Measurements from ENCODE around the gene NOS1. TPM values are rescaled to one million over a fixed set of nuclear protein-coding genes. Genes with fewer than 3 reads are reported as not detected.

NOS1 gene
- polyA plus RNA-seq, 4 donors: 0.14 to 1.1 (median 0.69) TPM

DNA sequence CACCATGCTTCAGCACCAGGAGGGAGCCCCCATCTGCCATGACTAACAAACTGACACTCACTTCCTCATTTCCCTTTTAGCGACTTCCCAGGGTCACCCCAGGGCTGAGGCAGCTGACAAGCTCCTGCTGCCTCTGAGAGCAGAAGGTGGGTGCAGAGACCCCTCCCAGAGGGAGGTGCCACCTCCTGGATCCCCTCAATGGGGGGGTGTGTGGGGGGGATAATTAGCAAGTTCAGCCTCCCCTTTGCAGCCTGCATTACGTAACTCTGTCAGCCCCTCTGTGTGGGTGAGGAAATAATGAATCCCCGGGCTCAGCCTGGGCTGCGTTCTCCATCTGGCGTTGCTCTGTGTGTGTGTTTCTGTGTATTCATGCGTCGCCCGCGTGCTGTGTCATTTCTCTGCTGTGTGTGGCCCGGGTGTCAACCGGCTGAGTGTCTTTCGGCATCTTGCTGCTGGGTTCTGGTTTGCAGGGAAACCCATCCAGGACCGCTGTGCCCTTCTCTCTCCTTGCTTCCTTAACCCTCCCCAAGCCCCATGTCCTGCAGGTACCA is 28.0 kb downstream of the NOS1 start:
- DNase-seq (ENCODE audit: low read depth in 4 of 4, low spot score in 3 of 4): no peak

DNA sequence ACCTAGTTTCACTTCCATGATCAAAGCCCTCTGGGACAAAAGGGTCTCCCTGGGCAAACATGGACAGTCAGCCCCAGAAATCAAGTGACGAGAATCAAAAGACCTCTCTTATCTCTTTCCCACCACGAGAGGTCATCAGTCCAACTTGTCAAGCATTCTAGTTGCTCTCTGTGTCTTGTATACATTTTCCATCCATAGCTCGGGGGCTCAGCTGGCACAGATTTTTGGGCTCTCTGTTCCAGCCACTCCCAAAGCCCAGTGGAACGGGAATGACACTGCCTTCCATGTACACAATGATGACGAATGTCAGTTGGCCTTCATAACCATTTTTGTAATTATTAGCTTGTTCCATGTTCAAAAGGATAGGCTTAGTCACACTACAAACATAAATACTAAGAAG is 29.7 kb downstream of the NOS1 start:
- DNase-seq (ENCODE audit: low read depth in 4 of 4, low spot score in 3 of 4): no peak

- no peak for DNase-seq (ENCODE audit: low read depth in 4 of 4, low spot score in 3 of 4)
Measured at GRCh38 chr12:117330441-117331113, 30.8 kb downstream of the NOS1 start.

DNA sequence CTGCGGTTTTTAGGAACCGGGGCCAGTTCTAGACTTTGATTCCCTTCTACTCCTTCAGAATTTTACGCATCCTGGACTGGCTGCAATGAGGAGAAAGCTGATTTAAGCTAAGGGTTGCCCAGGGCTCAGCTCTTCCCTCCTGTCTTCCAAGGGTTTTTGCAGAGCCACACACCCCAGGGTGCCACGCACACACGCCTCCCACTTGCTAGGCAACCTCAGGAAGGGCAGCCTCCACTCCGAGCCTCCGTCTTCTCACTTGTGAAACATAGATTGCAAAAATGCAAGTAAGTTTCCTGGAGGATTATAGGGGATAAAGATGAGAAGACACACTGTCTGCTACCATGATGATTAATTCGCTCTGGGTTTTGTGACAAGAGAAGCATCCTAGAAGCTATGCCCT is 31.7 kb downstream of the NOS1 start:
- DNase-seq (ENCODE audit: low read depth in 4 of 4, low spot score in 3 of 4): no peak

DNA sequence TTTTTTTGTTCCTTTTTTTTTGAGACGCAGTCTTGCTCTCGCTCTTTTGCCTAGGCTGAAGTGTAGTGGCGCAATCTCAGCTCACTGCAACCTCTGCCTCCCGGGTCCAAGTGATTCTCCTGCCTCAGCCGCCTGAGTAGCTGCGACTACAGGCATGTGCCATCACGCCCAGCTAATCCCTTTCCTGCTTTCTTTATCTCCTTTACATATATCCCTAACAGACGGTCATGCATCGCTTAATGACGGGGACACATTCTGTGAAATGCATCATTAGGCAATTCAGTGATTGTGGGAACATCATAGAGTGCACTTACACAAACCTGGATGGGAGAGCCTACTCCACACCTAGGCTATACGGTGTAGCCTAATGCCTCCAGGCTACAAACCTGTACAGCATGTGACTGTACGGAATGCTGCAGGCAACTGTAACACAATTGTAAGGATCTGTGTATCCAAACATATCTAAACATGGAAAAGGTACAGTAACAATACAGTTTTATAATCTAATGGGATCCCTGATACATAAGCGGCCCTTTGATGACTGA is 32.8 kb downstream of the NOS1 start:
- DNase-seq (ENCODE audit: low read depth in 4 of 4, low spot score in 3 of 4): no peak

- no peak for DNase-seq (ENCODE audit: low read depth in 4 of 4, low spot score in 3 of 4)
Measured at GRCh38 chr12:117322428-117322827, 39.0 kb downstream of the NOS1 start.

DNA sequence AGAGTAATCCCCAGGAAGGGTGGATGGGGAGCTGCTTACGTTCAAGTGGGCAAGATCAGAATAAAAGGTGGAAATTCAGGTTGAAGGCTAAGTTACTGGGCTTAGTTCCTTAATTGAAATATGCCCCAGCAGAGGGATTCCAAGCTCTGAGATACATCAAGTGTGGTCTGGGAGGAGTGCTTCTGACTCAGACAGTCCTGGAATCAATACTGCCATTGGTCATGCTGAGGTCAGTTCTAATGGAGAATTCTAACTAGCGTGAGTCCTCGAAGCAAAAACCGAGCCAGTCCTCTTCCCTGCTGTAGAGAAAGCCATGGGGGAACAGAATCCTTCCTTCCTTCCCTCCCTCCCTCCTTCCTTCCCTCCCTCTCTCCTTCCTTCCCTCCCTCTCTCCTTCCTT is 39.9 kb downstream of the NOS1 start:
- DNase-seq (ENCODE audit: low read depth in 4 of 4, low spot score in 3 of 4): no peak

GRCh38 chr12:117318591-117318990 is 42.8 kb downstream of the NOS1 start:
- no peak for DNase-seq (ENCODE audit: low read depth in 4 of 4, low spot score in 3 of 4)

DNA sequence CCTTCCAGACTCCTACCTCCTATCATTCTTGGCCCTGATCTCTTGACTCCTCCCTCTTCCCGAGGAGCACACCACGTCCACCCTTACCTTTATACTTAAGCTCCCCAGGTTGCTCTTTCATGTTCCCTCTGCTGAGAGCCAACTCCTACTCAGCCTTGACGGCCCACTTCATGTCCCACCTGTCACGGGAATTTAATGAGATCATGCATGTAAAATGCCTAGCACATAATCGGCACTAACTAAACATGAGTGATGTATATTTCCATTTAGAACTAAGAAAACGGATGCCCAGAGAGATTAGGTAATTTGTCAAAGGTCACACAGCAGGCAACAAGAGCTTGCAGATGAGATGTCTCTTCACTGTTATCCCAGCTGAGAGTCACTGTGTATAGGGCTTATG is 45.1 kb downstream of the NOS1 start:
- DNase-seq (ENCODE audit: low read depth in 4 of 4, low spot score in 3 of 4): no peak

DNA sequence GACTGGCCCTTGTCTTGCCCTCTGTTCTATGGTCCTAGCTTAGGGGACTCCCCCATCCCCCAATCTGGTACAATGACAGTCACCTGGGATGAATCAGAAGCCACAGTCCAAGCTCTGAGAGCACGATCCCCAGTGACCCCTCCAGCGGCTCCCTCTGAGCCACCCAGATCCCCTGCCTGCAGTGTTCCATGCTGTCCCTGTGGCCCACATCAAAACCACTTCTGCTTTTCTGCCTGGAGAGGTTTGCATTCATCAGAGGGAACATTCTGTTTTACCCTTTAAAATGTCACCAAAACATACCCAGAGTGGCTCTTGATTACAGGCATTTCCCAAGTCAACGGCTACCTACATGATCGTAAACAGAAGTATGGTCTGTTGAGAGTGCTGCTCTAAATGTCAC is 47.5 kb downstream of the NOS1 start:
- DNase-seq (ENCODE audit: low read depth in 4 of 4, low spot score in 3 of 4): no peak

DNA sequence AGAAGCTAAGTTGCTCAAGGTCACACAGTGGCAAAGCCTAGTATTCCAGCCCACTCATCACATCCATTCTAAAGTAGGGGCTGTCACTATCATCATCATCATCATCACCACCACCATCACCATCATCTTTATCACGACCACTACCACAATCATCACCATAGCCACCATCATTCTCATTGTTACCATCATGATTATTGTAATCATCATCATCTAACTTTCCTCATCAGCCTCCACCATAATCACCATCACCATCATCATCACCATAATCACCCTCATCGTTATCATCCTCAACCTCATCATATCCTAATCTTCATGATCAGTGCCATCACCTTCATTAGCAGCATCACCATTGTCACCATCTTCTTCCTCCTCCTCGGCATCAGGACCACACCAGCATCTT is 48.7 kb downstream of the NOS1 start:
- DNase-seq (ENCODE audit: low read depth in 4 of 4, low spot score in 3 of 4): no peak

DNA sequence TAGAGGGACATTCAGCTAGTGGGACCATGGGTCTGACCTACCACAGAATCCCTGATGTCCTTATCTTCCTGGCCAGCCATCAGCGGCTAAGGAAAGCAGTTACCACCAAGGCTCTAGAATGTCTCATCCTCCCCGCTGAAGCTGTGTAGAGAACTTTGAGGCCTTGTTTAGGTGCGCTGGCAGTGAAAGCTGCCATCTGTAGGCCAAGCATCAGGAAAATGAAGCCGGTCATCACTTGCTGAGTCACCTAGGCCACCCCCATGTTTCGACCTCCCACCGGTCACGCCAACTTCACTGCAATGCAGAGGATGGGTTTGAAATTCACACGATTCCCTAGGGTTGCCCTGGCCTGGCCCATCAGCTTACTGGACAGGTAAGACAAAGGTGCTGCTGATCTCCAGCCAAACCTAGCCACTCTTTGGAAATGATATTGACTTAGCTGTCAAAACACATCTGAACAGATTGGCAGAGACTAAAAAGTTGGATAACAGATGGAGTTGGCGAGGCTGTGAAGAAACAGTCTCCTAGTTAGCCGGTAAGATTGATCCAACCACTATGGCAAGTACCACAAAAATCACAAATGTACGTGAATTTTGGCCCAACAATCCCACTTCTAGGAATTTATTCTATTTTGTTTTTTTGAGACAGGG is 52.0 kb downstream of the NOS1 start:
- no peak for DNase-seq (ENCODE audit: low read depth in 4 of 4, low spot score in 3 of 4)

GRCh38 chr12:117300174-117300573 is 61.3 kb downstream of the NOS1 start:
- DNase-seq (ENCODE audit: low read depth in 4 of 4, low spot score in 3 of 4): no peak

DNA sequence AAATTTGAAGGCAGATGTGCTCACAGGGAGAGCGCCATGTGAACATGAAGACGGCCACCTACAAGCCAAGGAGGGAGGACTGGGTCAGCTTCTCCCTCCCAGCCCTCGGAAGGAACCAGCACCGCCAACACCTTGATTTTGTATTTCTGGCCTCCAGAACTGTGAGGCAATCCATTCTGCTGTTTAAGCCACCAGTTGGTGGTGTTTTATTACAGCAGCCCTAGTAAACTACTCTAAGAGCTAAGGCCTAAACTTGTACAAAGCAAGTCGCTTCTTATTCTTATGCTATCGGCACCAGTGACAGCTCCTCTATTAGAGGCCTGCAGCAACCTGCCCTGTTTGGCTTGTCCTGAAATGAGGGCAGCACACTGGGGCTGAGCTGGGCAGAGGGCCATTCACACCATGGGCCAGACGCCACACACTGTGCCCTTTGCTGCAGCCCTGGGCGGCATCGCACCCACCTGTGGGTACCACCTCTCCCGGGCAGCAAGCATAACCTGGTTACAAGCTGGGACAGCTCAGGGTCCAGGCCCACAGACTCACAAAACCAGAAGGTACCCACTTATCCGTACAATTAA is 62.7 kb downstream of the NOS1 start:
- DNase-seq (ENCODE audit: low read depth in 4 of 4, low spot score in 3 of 4): no peak

DNA sequence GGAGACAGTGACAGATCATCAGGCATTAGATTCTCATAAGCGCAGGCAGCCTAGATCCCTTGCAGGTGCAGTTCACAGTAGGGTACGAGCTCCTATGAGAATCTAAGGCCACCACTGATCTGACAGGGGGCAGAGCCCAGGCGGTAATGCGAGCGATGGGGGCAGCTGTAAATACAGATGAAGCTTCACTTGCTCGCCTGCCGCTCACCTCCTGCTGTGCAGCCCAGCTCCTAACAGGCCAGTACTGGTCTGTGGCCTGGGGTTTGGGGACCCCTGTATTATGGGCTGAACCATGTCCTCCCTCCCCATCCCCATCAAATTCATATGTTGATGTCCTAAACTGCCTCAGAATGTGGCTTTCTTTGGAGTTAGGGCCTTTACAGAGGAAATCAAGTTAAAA is 63.2 kb downstream of the NOS1 start:
- DNase-seq (ENCODE audit: low read depth in 4 of 4, low spot score in 3 of 4): no peak

GRCh38 chr12:117294189-117294603 is 67.2 kb downstream of the NOS1 start:
- no peak for DNase-seq (ENCODE audit: low read depth in 4 of 4, low spot score in 3 of 4)

GRCh38 chr12:117293510-117293909 is 67.9 kb downstream of the NOS1 start:
- DNase-seq (ENCODE audit: low read depth in 4 of 4, low spot score in 3 of 4): no peak

- DNase-seq (ENCODE audit: low read depth in 4 of 4, low spot score in 3 of 4): no peak
Measured at GRCh38 chr12:117292688-117293087, 68.7 kb downstream of the NOS1 start.

GRCh38 chr12:117284140-117284539 is 77.3 kb downstream of the NOS1 start:
- DNase-seq (ENCODE audit: low read depth in 4 of 4, low spot score in 3 of 4): no peak

- no peak for DNase-seq (ENCODE audit: low read depth in 4 of 4, low spot score in 3 of 4)
Measured at GRCh38 chr12:117282490-117282889, 78.9 kb downstream of the NOS1 start.

DNA sequence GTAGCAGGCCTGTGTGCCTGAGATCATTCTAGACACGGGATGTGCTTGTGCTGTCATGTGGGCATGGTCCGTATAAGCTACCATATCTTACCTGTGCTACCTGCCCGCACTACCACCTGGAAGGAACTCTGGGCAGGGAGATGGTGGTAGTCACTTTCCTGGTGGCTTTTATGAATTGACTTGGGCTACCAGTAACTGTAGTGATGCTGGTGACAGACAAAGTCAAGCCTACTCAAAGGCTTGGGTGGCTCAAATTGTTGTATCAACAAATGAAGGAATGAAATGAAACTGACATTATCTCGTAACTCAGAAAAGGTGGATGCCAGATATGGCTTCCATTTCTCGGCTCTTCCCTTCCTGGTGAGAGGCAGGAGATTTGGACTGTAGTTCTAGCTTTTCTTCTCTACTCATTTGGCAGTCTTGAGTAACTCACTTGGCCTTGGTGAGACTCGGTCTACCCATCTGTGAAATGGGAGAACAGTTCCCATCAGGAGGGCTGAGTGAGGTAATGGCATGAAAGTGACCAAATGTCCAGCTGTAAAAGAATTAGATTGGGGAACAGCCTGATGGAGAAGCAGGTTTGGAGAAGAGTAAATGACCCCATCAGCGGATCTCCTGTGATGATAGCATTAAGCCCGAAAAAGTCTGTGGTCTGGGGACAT is 81.3 kb downstream of the NOS1 start:
- DNase-seq (ENCODE audit: low read depth in 4 of 4, low spot score in 3 of 4): no peak

All from left renal pelvis (tissue), 4 donors.